HepG2 (cell line): ENCODE measurements around the gene OR13H1. TPM values are rescaled to one million over a fixed set of nuclear protein-coding genes. Genes with fewer than 3 reads are reported as not detected.
A peak's percentile ranks its signal among the peaks of the same experiment; 100 is the strongest.
"Not testable (repeated sequence)": the region's sequence is repeated elsewhere in the genome, so short reads cannot be mapped to it uniquely, and the experiment has no call there.

Experiments used
- ATAC-seq: fragments of 200-7000 bp; cut with Tn5 transposase; 3 replicates; pipeline ENCODE4 v1.9.1; 2020; ENCODE audit warnings: mild to moderate bottlenecking, moderate library complexity
- BruUV-seq: library from RNA; stranded (reverse); fragments of 400-500 nt; replicated peaks from 2 replicates; lab custom pipeline; 2021; lab: Mats Ljungman, UMichigan
- CTCF ChIA-PET: fragments of 300-600 bp; formaldehyde crosslinking; extraction: SDS; loops from one replicate; lab custom pipeline; 2021; ENCODE audit warnings: low total read pairs, inconsistent platforms, low intra/inter-chr PET ratio; lab: Yijun Ruan, JAX
- POLR2A ChIA-PET: fragments of 350-600 bp; sonication (Branson Sonifier 250); formaldehyde crosslinking; loops from one replicate; lab custom pipeline; 2020; ENCODE audit warnings: antibody characterized with exemption, inconsistent platforms; lab: Yijun Ruan, JAX
- DNase-seq: peaks from one replicate; pipeline ENCODE4 v3.0.0-alpha.2; 2015; ENCODE audit warnings: low spot score
- FAIRE-seq: peaks from 3 replicates; lab custom pipeline; 2011; peaks lifted over from hg19 to GRCh38; lab: Jason Lieb, UNC
- H2AFZ ChIP-seq: one replicate; pipeline ENCODE4 v1.6.1; 2011; ENCODE audit warnings: low read length, inconsistent platforms
- H3K27ac ChIP-seq: fragments of 300-600 bp; 3 replicates; pipeline ENCODE4 v1.8.0; 2011; ENCODE audit warnings: mixed run types, mild to moderate bottlenecking, mixed read lengths, low read length, inconsistent platforms; ENCODE audit not compliant: insufficient read depth; ENCODE audit errors: extremely low read length
- H3K27me3 ChIP-seq, 2 experiments: fragments of 200-600 bp in 1 of 2; 2 replicates in 1 of 2; 3 replicates in 1 of 2; pipeline versions ENCODE4 v1.6.0 to v1.8.0; 2011; ENCODE audit warnings: low read length in 2 of 2, mild to moderate bottlenecking in 2 of 2, moderate library complexity in 2 of 2, inconsistent platforms in 1 of 2; ENCODE audit not compliant: insufficient read depth in 2 of 2, control insufficient read depth in 1 of 2
- H3K36me3 ChIP-seq, 2 experiments: fragments of 200-600 bp in 1 of 2; replicated peaks in 1 of 2; 2 replicates in 1 of 2; 3 replicates in 1 of 2; pipeline versions ENCODE4 v1.5.1 to v1.8.0; 2011; ENCODE audit warnings: low read length in 2 of 2, inconsistent platforms in 1 of 2; ENCODE audit not compliant: insufficient read depth in 2 of 2, control insufficient read depth in 1 of 2
- H3K4me1 ChIP-seq: 2 replicates; pipeline ENCODE4 v1.5.1; 2012; ENCODE audit warnings: low read length, inconsistent platforms; ENCODE audit not compliant: insufficient read depth
- H3K4me2 ChIP-seq: 2 replicates; pipeline ENCODE4 v1.6.0; 2011; ENCODE audit warnings: low read depth, low read length, inconsistent platforms
- H3K4me3 ChIP-seq, 3 experiments: fragments of 200-600 bp in 1 of 3; sonication (generic), shearing (Covaris generic) in 1 of 3; replicated peaks in 1 of 3; 2 replicates each; pipeline ENCODE4 v1.5.1; 2011 to 2016; ENCODE audit warnings: low read length in 3 of 3, inconsistent platforms in 2 of 3, low read depth in 2 of 3, mild to moderate bottlenecking in 2 of 3, control low read depth in 1 of 3, mixed read lengths in 1 of 3; ENCODE audit not compliant: insufficient read depth in 1 of 3
- H3K79me2 ChIP-seq: one replicate; pipeline ENCODE4 v1.6.1; 2011; ENCODE audit warnings: low read length, inconsistent platforms; ENCODE audit not compliant: insufficient read depth
- H3K9ac ChIP-seq: 2 replicates; pipeline ENCODE4 v1.6.0; 2011; ENCODE audit warnings: mild to moderate bottlenecking, low read depth, low read length, inconsistent platforms; ENCODE audit not compliant: insufficient read depth
- H3K9me3 ChIP-seq: 2 replicates; pipeline ENCODE4 v1.5.1; 2012; ENCODE audit warnings: mild to moderate bottlenecking, low read length
- H4K20me1 ChIP-seq: 2 replicates; pipeline ENCODE4 v1.6.0; 2011; ENCODE audit warnings: inconsistent platforms, mild to moderate bottlenecking, low read length, moderate library complexity; ENCODE audit not compliant: insufficient read depth
- ATF7 ChIP-seq, 2 experiments: fragments of 450-650 bp in 1 of 2; sonication (generic) in 1 of 2; formaldehyde crosslinking in 1 of 2; IDR thresholded peaks; 2 replicates each; pipeline versions ENCODE4 v1.4.0 to v1.6.1; 2016 to 2020; ENCODE audit warnings: antibody characterized with exemption in 1 of 2, mild to moderate bottlenecking in 1 of 2, missing genetic modification reagents in 1 of 2
- CREB1 ChIP-seq, 2 experiments: fragments of 450-650 bp in 1 of 2; IDR thresholded peaks; 2 replicates each; pipeline ENCODE4 v1.6.1; 2016 to 2017; ENCODE audit warnings: control low read depth in 1 of 2, mild to moderate bottlenecking in 1 of 2, missing compliant biosample characterization in 1 of 2, missing genetic modification characterization in 1 of 2
- CREM ChIP-seq, 2 experiments: sonication (generic) in 1 of 2; formaldehyde crosslinking in 1 of 2; IDR thresholded peaks; 2 replicates each; pipeline versions ENCODE4 v1.4.0 to v1.6.1; 2016 to 2020; ENCODE audit warnings: antibody characterized with exemption in 1 of 2, mild to moderate bottlenecking in 1 of 2, missing genetic modification reagents in 1 of 2
- HHEX ChIP-seq: IDR thresholded peaks from 2 replicates; pipeline ENCODE4 v1.6.1; 2016; ENCODE audit warnings: control low read depth
- KDM1A ChIP-seq: IDR thresholded peaks from 2 replicates; pipeline ENCODE4 v1.6.1; 2016; ENCODE audit warnings: missing compliant biosample characterization
- ZNF282 ChIP-seq: fragments of 450-650 bp; IDR thresholded peaks from 2 replicates; pipeline ENCODE4 v1.6.1; 2018; ENCODE audit not compliant: partially characterized antibody
- ZNF451 ChIP-seq: sonication (generic); formaldehyde crosslinking; IDR thresholded peaks from 2 replicates; pipeline ENCODE4 v1.5.0; 2020; ENCODE audit warnings: mild to moderate bottlenecking, missing genetic modification reagents
- ZNF713 ChIP-seq: sonication (generic); formaldehyde crosslinking; IDR thresholded peaks from 2 replicates; pipeline ENCODE4 v1.4.0; 2020; ENCODE audit warnings: mild to moderate bottlenecking, missing genetic modification reagents
- ZNF737 ChIP-seq: sonication (generic); formaldehyde crosslinking; IDR thresholded peaks from 2 replicates; pipeline ENCODE4 v1.5.0; 2020; ENCODE audit warnings: missing genetic modification reagents, mild to moderate bottlenecking, borderline replicate concordance
- WGBS: methylation state at CpG from one replicate; pipeline ENCODE4 v1.1.6; 2017; ENCODE audit warnings: low lambda C conversion rate; 5-methylcytosine and 5-hydroxymethylcytosine counted together
- in situ Hi-C: cut with HindIII; loops from 2 replicates; pipeline ENCODE4 v1.10.0; 2017; ENCODE audit warnings: low pct_unique_long_range_greater_than_20kb; ENCODE audit not compliant: extremely low pct_ligation_motif_present
- intact Hi-C: fragments of 100-400 bp; cut with micrococcal nuclease; formaldehyde crosslinking; loops from one replicate; pipeline ENCODE4 v1.10.0; 2022; ENCODE audit not compliant: unreplicated experiment
- polyA plus RNA-seq, 8 experiments: library from polyadenylated mRNA; depleted of rRNA in 3 of 8; stranded (reverse) in 7 of 8; unstranded in 1 of 8; fragments of >200 nt; fragmentation: Illumina TruSeq in 4 of 8; extraction: Trizol in 4 of 8; gene quantifications; 2 replicates each; pipeline versions ENCODE4 v1.2.1 to v1.2.3, GENCODE V29; 2011 to 2016; ENCODE audit warnings: low read depth in 4 of 8, missing spikeins in 1 of 8, mixed read lengths in 1 of 8; ENCODE audit not compliant: insufficient read depth in 1 of 8
- total RNA-seq, 5 experiments: library from RNA; depleted of rRNA; stranded (reverse); fragments of >200 nt; fragmentation: Illumina TruSeq; extraction: Trizol; gene quantifications; 2 replicates each; pipeline ENCODE4 v1.2.3, GENCODE V29; 2016; ENCODE audit warnings: low read depth in 1 of 5
- TF ChIP-seq, protein P1 (sequence below): sonication (generic); formaldehyde crosslinking; IDR thresholded peaks from 2 replicates; pipeline ENCODE4 v1.4.0; 2020; ENCODE audit warnings: low read depth, mild to moderate bottlenecking, missing genetic modification reagents

The OR13H1 gene
- total and polyA plus RNA-seq, 2 of the 13 experiments (the other 11 are each of a cell fraction or from before 2014, with no cell fraction given) = not detected

DNA sequence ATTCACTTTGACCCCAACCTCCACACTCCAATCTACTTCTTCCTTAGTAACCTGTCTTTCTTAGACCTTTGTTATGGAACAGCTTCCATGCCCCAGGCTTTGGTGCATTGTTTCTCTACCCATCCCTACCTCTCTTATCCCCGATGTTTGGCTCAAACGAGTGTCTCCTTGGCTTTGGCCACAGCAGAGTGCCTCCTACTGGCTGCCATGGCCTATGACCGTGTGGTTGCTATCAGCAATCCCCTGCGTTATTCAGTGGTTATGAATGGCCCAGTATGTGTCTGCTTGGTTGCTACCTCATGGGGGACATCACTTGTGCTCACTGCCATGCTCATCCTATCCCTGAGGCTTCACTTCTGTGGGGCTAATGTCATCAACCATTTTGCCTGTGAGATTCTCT is 344 bp downstream of the OR13H1 start:
- Histone ChIP-seq H4K20me1 (no peaks in the 10 kb centered on the region), H3K27me3 (0 out of 5 replicates have a peak, but pooled peaks cover 0 to 3% of the 10 kb centered on the region in 2 experiments), H2AFZ (no peak overlapping the region), H3K4me2 (no peak overlapping the region), H3K36me3 (no peaks in the 10 kb centered on the region), H3K9ac (no peak overlapping the region), H3K4me1 (no peaks in the 10 kb centered on the region), H3K9me3 (no peaks in the 10 kb centered on the region), H3K27ac (no peak overlapping the region), H3K4me3 (no peak overlapping the region), H3K79me2 (no peaks in the 10 kb centered on the region)
- no TSS peak for BruUV-seq
- intact Hi-C loops (no loop called here), in situ Hi-C loops (no loop called here)
- WGBS = 0% methylated on average over 4 of the region's 4 CpGs
- FAIRE-seq (no peak), ATAC-seq (no peak), DNase-seq (no peak)
- ChIA-PET POLR2A (no interaction called here), CTCF (no interaction called here)
- no peak for TF ChIP-seq HHEX (CRISPR knock-in tag)
- no peak for TF ChIP-seq ZNF451 (CRISPR knock-in tag)
- no peak for TF ChIP-seq ZNF737 (CRISPR knock-in tag)
- no peak for TF ChIP-seq KDM1A (CRISPR knock-in tag)
- no peak for TF ChIP-seq ZNF282
- TF ChIP-seq, protein P1, sequence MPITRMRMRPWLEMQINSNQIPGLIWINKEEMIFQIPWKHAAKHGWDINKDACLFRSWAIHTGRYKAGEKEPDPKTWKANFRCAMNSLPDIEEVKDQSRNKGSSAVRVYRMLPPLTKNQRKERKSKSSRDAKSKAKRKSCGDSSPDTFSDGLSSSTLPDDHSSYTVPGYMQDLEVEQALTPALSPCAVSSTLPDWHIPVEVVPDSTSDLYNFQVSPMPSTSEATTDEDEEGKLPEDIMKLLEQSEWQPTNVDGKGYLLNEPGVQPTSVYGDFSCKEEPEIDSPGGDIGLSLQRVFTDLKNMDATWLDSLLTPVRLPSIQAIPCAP (CRISPR knock-in tag) = no peak
- TF ChIP-seq ZNF713 (CRISPR knock-in tag) = no peak

GRCh38 chrX:131549011-131549410 is 5.1 kb downstream of the OR13H1 start:
- Histone ChIP-seq H3K27me3 (no peaks in the 10 kb centered on the region), H3K36me3 (no peaks in the 10 kb centered on the region), H2AFZ (no peak overlapping the region), H3K79me2 (no peaks in the 10 kb centered on the region), H3K27ac (no peak overlapping the region), H4K20me1 (no peaks in the 10 kb centered on the region), H3K9ac (no peak overlapping the region), H3K4me1 (no peaks in the 10 kb centered on the region), H3K9me3 (no peaks in the 10 kb centered on the region), H3K4me3 (no peak overlapping the region), H3K4me2 (no peak overlapping the region)
- ChIA-PET POLR2A (no interaction called here), CTCF (no interaction called here)
- ATAC-seq (no peak), DNase-seq (no peak), FAIRE-seq (no peak)
- BruUV-seq = no TSS peak
- in situ Hi-C loops (no loop called here), intact Hi-C loops (no loop called here)
- WGBS = 5% methylated on average over 2 of the region's 2 CpGs
- peak; percentile 87 for TF ChIP-seq ATF7 (IDR thresholded peaks at IDR 0.05)
- TF ChIP-seq ATF7 (CRISPR knock-in tag; IDR thresholded peaks at IDR 0.05) = no peak
- TF ChIP-seq CREB1 (IDR thresholded peaks at IDR 0.05) = peak; percentile 91
- no peak for TF ChIP-seq CREB1 (CRISPR knock-in tag; IDR thresholded peaks at IDR 0.05)
- no peak for TF ChIP-seq CREM (IDR thresholded peaks at IDR 0.05)
- no peak for TF ChIP-seq CREM (CRISPR knock-in tag; IDR thresholded peaks at IDR 0.05)

GRCh38 chrX:131552453-131552852 is 8.6 kb downstream of the OR13H1 start:
- POLR2A ChIA-PET, H2AFZ ChIP-seq, intact Hi-C loops, CTCF ChIA-PET, H3K36me3 ChIP-seq, H3K4me3 ChIP-seq, H3K79me2 ChIP-seq, H3K27ac ChIP-seq, H3K27me3 ChIP-seq, H3K9ac ChIP-seq, H4K20me1 ChIP-seq, FAIRE-seq, H3K4me2 ChIP-seq, in situ Hi-C loops, H3K9me3 ChIP-seq, DNase-seq, H3K4me1 ChIP-seq, BruUV-seq, ATAC-seq: not testable (repeated sequence)
- WGBS = 28% methylated on average over 3 of the region's 10 CpGs
